HepG2 (cell line): ENCODE results near the gene GRIK2. TPM values are rescaled to one million over a fixed set of nuclear protein-coding genes. Genes with fewer than 3 reads are reported as not detected.

ENCODE experiments used
- ATAC-seq: fragments of 200-7000 bp; cut with Tn5 transposase; 3 replicates; pipeline ENCODE4 v1.9.1; 2020; ENCODE audit warnings: mild to moderate bottlenecking, moderate library complexity
- BruUV-seq: library from RNA; stranded (reverse); fragments of 400-500 nt; replicated peaks from 2 replicates; lab custom pipeline; 2021; lab: Mats Ljungman, UMichigan
- CTCF ChIA-PET: fragments of 300-600 bp; formaldehyde crosslinking; extraction: SDS; loops from one replicate; lab custom pipeline; 2021; ENCODE audit warnings: low total read pairs, inconsistent platforms, low intra/inter-chr PET ratio; lab: Yijun Ruan, JAX
- POLR2A ChIA-PET: fragments of 350-600 bp; sonication (Branson Sonifier 250); formaldehyde crosslinking; loops from one replicate; lab custom pipeline; 2020; ENCODE audit warnings: antibody characterized with exemption, inconsistent platforms; lab: Yijun Ruan, JAX
- DNase-seq: peaks from one replicate; pipeline ENCODE4 v3.0.0-alpha.2; 2015; ENCODE audit warnings: low spot score
- FAIRE-seq: peaks from 3 replicates; lab custom pipeline; 2011; peaks lifted over from hg19 to GRCh38; lab: Jason Lieb, UNC
- H2AFZ ChIP-seq: one replicate; pipeline ENCODE4 v1.6.1; 2011; ENCODE audit warnings: low read length, inconsistent platforms
- H3K27ac ChIP-seq: fragments of 300-600 bp; 3 replicates; pipeline ENCODE4 v1.8.0; 2011; ENCODE audit warnings: mixed run types, mild to moderate bottlenecking, mixed read lengths, low read length, inconsistent platforms; ENCODE audit not compliant: insufficient read depth; ENCODE audit errors: extremely low read length
- H3K27me3 ChIP-seq, 2 experiments: fragments of 200-600 bp in 1 of 2; 2 replicates in 1 of 2; 3 replicates in 1 of 2; pipeline versions ENCODE4 v1.6.0 to v1.8.0; 2011; ENCODE audit warnings: low read length in 2 of 2, mild to moderate bottlenecking in 2 of 2, moderate library complexity in 2 of 2, inconsistent platforms in 1 of 2; ENCODE audit not compliant: insufficient read depth in 2 of 2, control insufficient read depth in 1 of 2
- H3K36me3 ChIP-seq, 2 experiments: fragments of 200-600 bp in 1 of 2; replicated peaks in 1 of 2; 2 replicates in 1 of 2; 3 replicates in 1 of 2; pipeline versions ENCODE4 v1.5.1 to v1.8.0; 2011; ENCODE audit warnings: low read length in 2 of 2, inconsistent platforms in 1 of 2; ENCODE audit not compliant: insufficient read depth in 2 of 2, control insufficient read depth in 1 of 2
- H3K4me1 ChIP-seq: 2 replicates; pipeline ENCODE4 v1.5.1; 2012; ENCODE audit warnings: low read length, inconsistent platforms; ENCODE audit not compliant: insufficient read depth
- H3K4me2 ChIP-seq: 2 replicates; pipeline ENCODE4 v1.6.0; 2011; ENCODE audit warnings: low read depth, low read length, inconsistent platforms
- H3K4me3 ChIP-seq, 3 experiments: fragments of 200-600 bp in 1 of 3; sonication (generic), shearing (Covaris generic) in 1 of 3; replicated peaks in 1 of 3; 2 replicates each; pipeline ENCODE4 v1.5.1; 2011 to 2016; ENCODE audit warnings: low read length in 3 of 3, inconsistent platforms in 2 of 3, low read depth in 2 of 3, mild to moderate bottlenecking in 2 of 3, control low read depth in 1 of 3, mixed read lengths in 1 of 3; ENCODE audit not compliant: insufficient read depth in 1 of 3
- H3K79me2 ChIP-seq: one replicate; pipeline ENCODE4 v1.6.1; 2011; ENCODE audit warnings: low read length, inconsistent platforms; ENCODE audit not compliant: insufficient read depth
- H3K9ac ChIP-seq: 2 replicates; pipeline ENCODE4 v1.6.0; 2011; ENCODE audit warnings: mild to moderate bottlenecking, low read depth, low read length, inconsistent platforms; ENCODE audit not compliant: insufficient read depth
- H3K9me3 ChIP-seq: 2 replicates; pipeline ENCODE4 v1.5.1; 2012; ENCODE audit warnings: mild to moderate bottlenecking, low read length
- H4K20me1 ChIP-seq: 2 replicates; pipeline ENCODE4 v1.6.0; 2011; ENCODE audit warnings: inconsistent platforms, mild to moderate bottlenecking, low read length, moderate library complexity; ENCODE audit not compliant: insufficient read depth
- ADNP ChIP-seq: sonication (generic); formaldehyde crosslinking; IDR thresholded peaks from 2 replicates; pipeline ENCODE4 v1.4.0; 2020; ENCODE audit warnings: missing genetic modification reagents
- SATB2 ChIP-seq: sonication (generic); formaldehyde crosslinking; IDR thresholded peaks from 2 replicates; pipeline ENCODE4 v1.5.0; 2020; ENCODE audit warnings: missing genetic modification reagents
- ZNF24 ChIP-seq: fragments of 450-650 bp; IDR thresholded peaks from 2 replicates; pipeline ENCODE4 v1.6.1; 2017; ENCODE audit warnings: antibody characterized with exemption, mild to moderate bottlenecking
- ZNF318 ChIP-seq: sonication (generic); formaldehyde crosslinking; IDR thresholded peaks from 2 replicates; pipeline ENCODE4 v1.4.0; 2020; ENCODE audit warnings: mild to moderate bottlenecking, missing genetic modification reagents
- ZNF580 ChIP-seq: IDR thresholded peaks from 2 replicates; pipeline ENCODE4 v1.6.1; 2016; ENCODE audit warnings: low read depth, borderline replicate concordance
- WGBS: methylation state at CpG from one replicate; pipeline ENCODE4 v1.1.6; 2017; ENCODE audit warnings: low lambda C conversion rate; 5-methylcytosine and 5-hydroxymethylcytosine counted together
- in situ Hi-C: cut with HindIII; loops from 2 replicates; pipeline ENCODE4 v1.10.0; 2017; ENCODE audit warnings: low pct_unique_long_range_greater_than_20kb; ENCODE audit not compliant: extremely low pct_ligation_motif_present
- intact Hi-C: fragments of 100-400 bp; cut with micrococcal nuclease; formaldehyde crosslinking; loops from one replicate; pipeline ENCODE4 v1.10.0; 2022; ENCODE audit not compliant: unreplicated experiment
- polyA plus RNA-seq, 8 experiments: library from polyadenylated mRNA; depleted of rRNA in 3 of 8; stranded (reverse) in 7 of 8; unstranded in 1 of 8; fragments of >200 nt; fragmentation: Illumina TruSeq in 4 of 8; extraction: Trizol in 4 of 8; gene quantifications; 2 replicates each; pipeline versions ENCODE4 v1.2.1 to v1.2.3, GENCODE V29; 2011 to 2016; ENCODE audit warnings: low read depth in 4 of 8, missing spikeins in 1 of 8, mixed read lengths in 1 of 8; ENCODE audit not compliant: insufficient read depth in 1 of 8
- total RNA-seq, 5 experiments: library from RNA; depleted of rRNA; stranded (reverse); fragments of >200 nt; fragmentation: Illumina TruSeq; extraction: Trizol; gene quantifications; 2 replicates each; pipeline ENCODE4 v1.2.3, GENCODE V29; 2016; ENCODE audit warnings: low read depth in 1 of 5

Gene GRIK2
- total and polyA plus RNA-seq, 2 of the 13 experiments (the other 11 are each of a cell fraction or from before 2014, with no cell fraction given): not detected

GRCh38 chr6:101992286-101992685 lies 598.8 kb downstream of the GRIK2 start:
- DNase-seq (no peak), FAIRE-seq (no peak), ATAC-seq (no peak)
- Histone ChIP-seq H3K27ac (no peak overlapping the region), H4K20me1 (no peaks in the 10 kb centered on the region), H3K4me2 (no peak overlapping the region), H3K27me3 (no peaks in the 10 kb centered on the region), H3K36me3 (no peaks in the 10 kb centered on the region), H3K9ac (no peak overlapping the region), H3K9me3 (no peaks in the 10 kb centered on the region), H3K4me3 (no peak overlapping the region), H3K4me1 (no peaks in the 10 kb centered on the region), H3K79me2 (no peaks in the 10 kb centered on the region), H2AFZ (no peak overlapping the region)
- BruUV-seq: no TSS peak
- POLR2A ChIA-PET: no interaction called here
- under 1% methylated on average over 5 of the region's 5 CpGs for WGBS
- intact Hi-C loops (no loop called here), in situ Hi-C loops (no loop called here)
- CTCF ChIA-PET: no interaction called here
- no peak for TF ChIP-seq ZNF318 (CRISPR knock-in tag)
- TF ChIP-seq SATB2 (CRISPR knock-in tag): no peak
- no peak for TF ChIP-seq ADNP (CRISPR knock-in tag)
- no peak for TF ChIP-seq ZNF580
- TF ChIP-seq ZNF24: no peak
